ENCODE measurements around the gene PLCH1. TPM values are rescaled to one million over a fixed set of nuclear protein-coding genes. Genes with fewer than 3 reads are reported as not detected.

PLCH1 gene
- total RNA-seq, result 1 to 10 TPM in 1 of 4 donors, under 1 TPM in 3; 0.68 to 1.2 (median 0.87) TPM

- peaks cover 11% of the 10 kb centered on the region for H3K27me3 ChIP-seq
- peaks cover 30% of the 10 kb centered on the region for H3K4me1 ChIP-seq
- H3K4me3 ChIP-seq, result peak within 1 kb of the TSS; percentile 62
- H3K9me3 ChIP-seq, result no peaks in the 10 kb centered on the region
- TF ChIP-seq POLR2AphosphoS5 (IDR thresholded peaks at IDR 0.05) (no peak), POLR2A (IDR thresholded peaks at IDR 0.05) (no peak), EP300 (IDR thresholded peaks at IDR 0.05) (no peak), CTCF (IDR thresholded peaks at IDR 0.05) (no peak)
- no peaks in the 10 kb centered on the region for H3K36me3 ChIP-seq
- WGBS, result 0% methylated on average over 26 of the region's 33 CpGs
- DNase-seq (ENCODE audit: low spot score in 2 of 2), result peak; percentile 74 to 84
- H3K27ac ChIP-seq, result no peak within 1 kb of the TSS
Observed at GRCh38 chr3:155744626-155745324, at the start of gene PLCH1. TSS of gene PLCH1 (minus strand) at chr3:155745071. CDS start at chr3:155704224, 40,847 bp downstream.

- H3K4me3 ChIP-seq, result no peak overlapping the region
- TF ChIP-seq CTCF (IDR thresholded peaks at IDR 0.05), result no peak
- TF ChIP-seq POLR2AphosphoS5 (IDR thresholded peaks at IDR 0.05), result no peak
- TF ChIP-seq EP300 (IDR thresholded peaks at IDR 0.05), result no peak
- no peak for TF ChIP-seq POLR2A (IDR thresholded peaks at IDR 0.05)
- no peak overlapping the region for H3K27ac ChIP-seq
- 87% methylated on average over 1 of the region's 1 CpG for WGBS
- H3K4me1 ChIP-seq, result no peaks in the 10 kb centered on the region
- H3K36me3 ChIP-seq, result peaks cover 14% of the 10 kb centered on the region
- DNase-seq (ENCODE audit: low spot score in 2 of 2), result no peak
- no peaks in the 10 kb centered on the region for H3K9me3 ChIP-seq
- no peaks in the 10 kb centered on the region for H3K27me3 ChIP-seq
Observed at GRCh38 chr3:155792532-155792931, 47.7 kb upstream of the PLCH1 start.

GRCh38 chr3:155791190-155791589 is 46.3 kb upstream of the PLCH1 start:
- DNase-seq (ENCODE audit: low spot score in 2 of 2), result no peak
- WGBS, result 100% methylated on average over 2 of the region's 2 CpGs
- Histone ChIP-seq H3K27me3 (no peaks in the 10 kb centered on the region), H3K4me1 (no peaks in the 10 kb centered on the region), H3K36me3 (peaks cover 10% of the 10 kb centered on the region), H3K27ac (no peak overlapping the region), H3K4me3 (no peak overlapping the region), H3K9me3 (no peaks in the 10 kb centered on the region)
- TF ChIP-seq EP300 (IDR thresholded peaks at IDR 0.05) (no peak), CTCF (IDR thresholded peaks at IDR 0.05) (no peak), POLR2A (IDR thresholded peaks at IDR 0.05) (no peak), POLR2AphosphoS5 (IDR thresholded peaks at IDR 0.05) (no peak)

- TF ChIP-seq POLR2AphosphoS5 (IDR thresholded peaks at IDR 0.05) (no peak), POLR2A (IDR thresholded peaks at IDR 0.05) (no peak), CTCF (IDR thresholded peaks at IDR 0.05) (no peak), EP300 (IDR thresholded peaks at IDR 0.05) (no peak)
- WGBS, result 59% methylated on average over 4 of the region's 4 CpGs
- no peaks in the 10 kb centered on the region for H3K4me1 ChIP-seq
- H3K27ac ChIP-seq, result no peak overlapping the region
- DNase-seq (ENCODE audit: low spot score in 2 of 2), result no peak
- no peaks in the 10 kb centered on the region for H3K27me3 ChIP-seq
- peaks cover 10% of the 10 kb centered on the region for H3K36me3 ChIP-seq
- no peaks in the 10 kb centered on the region for H3K9me3 ChIP-seq
- H3K4me3 ChIP-seq, result no peak overlapping the region
Observed at GRCh38 chr3:155790272-155790925, 45.5 kb upstream of the PLCH1 start.

- no peak for DNase-seq (ENCODE audit: low spot score in 2 of 2)
- H3K27me3 ChIP-seq, result no peaks in the 10 kb centered on the region
- TF ChIP-seq EP300 (IDR thresholded peaks at IDR 0.05) (no peak), POLR2A (IDR thresholded peaks at IDR 0.05) (no peak), POLR2AphosphoS5 (IDR thresholded peaks at IDR 0.05) (no peak), CTCF (IDR thresholded peaks at IDR 0.05) (no peak)
- H3K9me3 ChIP-seq, result no peaks in the 10 kb centered on the region
- no peak overlapping the region for H3K4me3 ChIP-seq
- H3K4me1 ChIP-seq, result no peaks in the 10 kb centered on the region
- H3K36me3 ChIP-seq, result no peaks in the 10 kb centered on the region
- H3K27ac ChIP-seq, result no peak overlapping the region
Observed at GRCh38 chr3:155785662-155786295, 40.9 kb upstream of the PLCH1 start.
